Ishikawa (cell line): Measurements from ENCODE around the gene PRKAG1.

Experiments
- EP300 ChIP-seq: IDR thresholded peaks from 2 replicates; pipeline ENCODE4 v1.6.1; 2012; ENCODE audit warnings: borderline replicate concordance
- MAX ChIP-seq: IDR thresholded peaks from 2 replicates; pipeline ENCODE4 v1.6.1; 2012

GRCh38 chr12:49048953-49049352 lies 30.4 kb upstream of the PRKAG1 start:
- TF ChIP-seq EP300: no peak
- TF ChIP-seq MAX: no peak
